Heart left ventricle (tissue), 13 donors: Measurements from ENCODE around the gene MTRF1L.

Source experiments
- POLR2A ChIP-seq, 2 donors: fragments of 450-650 bp; IDR thresholded peaks; one replicate each; pipeline ENCODE4 v1.6.1; 2017; ENCODE audit warnings: antibody characterized with exemption in 2 of 2, mild to moderate bottlenecking in 2 of 2, moderate library complexity in 2 of 2
- TF ChIP-seq, protein P1 (sequence below), 12 donors: fragments of 200-600 bp; sonication (generic) in 4 of 12; IDR thresholded peaks; one replicate each; pipeline versions ENCODE4 v1.5.0 to v1.8.0; 2018 to 2022; ENCODE audit warnings: antibody characterized with exemption in 12 of 12, mild to moderate bottlenecking in 5 of 12
- donor health status: ischemic (EF 13 %, LVEDD 7.1; RV severe dilation, severe dysfunction).
- donor health status: DM: no; HTN: yes; CAD: no.
- donor health status: DM: no; HTN: no; CAD: no.
- donor health status: ischemic (EF 25% LVEDD 6.9; RV normal size, moderate dysfunction).
- donor health status: ischemic (EF 25% LVEDD 5.7; RV mildly dilated, moderate dysfunction).
- donor health status: ischemic (EF 35%, LVEDD 5.7; RV mildly dilated, moderate dysfunction).
- donor health status: nonischemic (EF 11% LVEDD 7.7; RV severe dilation, severe dysfunction).
- donor health status: DM: yes; HTN: yes; CAD: no.
- donor health status: PGD.
- donor health status: ischemic (EF 29% LVEDD 5.4; RV normal size, mild dysfunction).
- donor health status: nonischemic (EF 23%, LVEDD 6.1; RV moderate dilation, normal function).

- TF ChIP-seq, protein P1, sequence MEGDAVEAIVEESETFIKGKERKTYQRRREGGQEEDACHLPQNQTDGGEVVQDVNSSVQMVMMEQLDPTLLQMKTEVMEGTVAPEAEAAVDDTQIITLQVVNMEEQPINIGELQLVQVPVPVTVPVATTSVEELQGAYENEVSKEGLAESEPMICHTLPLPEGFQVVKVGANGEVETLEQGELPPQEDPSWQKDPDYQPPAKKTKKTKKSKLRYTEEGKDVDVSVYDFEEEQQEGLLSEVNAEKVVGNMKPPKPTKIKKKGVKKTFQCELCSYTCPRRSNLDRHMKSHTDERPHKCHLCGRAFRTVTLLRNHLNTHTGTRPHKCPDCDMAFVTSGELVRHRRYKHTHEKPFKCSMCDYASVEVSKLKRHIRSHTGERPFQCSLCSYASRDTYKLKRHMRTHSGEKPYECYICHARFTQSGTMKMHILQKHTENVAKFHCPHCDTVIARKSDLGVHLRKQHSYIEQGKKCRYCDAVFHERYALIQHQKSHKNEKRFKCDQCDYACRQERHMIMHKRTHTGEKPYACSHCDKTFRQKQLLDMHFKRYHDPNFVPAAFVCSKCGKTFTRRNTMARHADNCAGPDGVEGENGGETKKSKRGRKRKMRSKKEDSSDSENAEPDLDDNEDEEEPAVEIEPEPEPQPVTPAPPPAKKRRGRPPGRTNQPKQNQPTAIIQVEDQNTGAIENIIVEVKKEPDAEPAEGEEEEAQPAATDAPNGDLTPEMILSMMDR (IDR thresholded peaks at IDR 0.05), result no peak
- TF ChIP-seq POLR2A (IDR thresholded peaks at IDR 0.05), result no peak
Measured at GRCh38 chr6:152993431-152993830, 9.1 kb downstream of the MTRF1L start.
